K562 (cell line): ENCODE results near the gene TCF3. TPM values are rescaled to one million over a fixed set of nuclear protein-coding genes. Genes with fewer than 3 reads are reported as not detected.

Source experiments
- BDP1 ChIP-seq: IDR thresholded peaks from 3 replicates; pipeline ENCODE4 v1.6.1; 2011; ENCODE audit not compliant: insufficient read length, insufficient read depth
- DDX20 ChIP-seq: fragments of 450-650 bp; IDR thresholded peaks from 2 replicates; pipeline ENCODE4 v1.6.1; 2016; ENCODE audit warnings: missing genetic modification characterization, low read depth, mild to moderate bottlenecking, missing compliant biosample characterization, moderate library complexity
- HSF4 ChIP-seq: fragments of 250-450 bp; sonication (Bioruptor Pico); IDR thresholded peaks from 2 replicates; pipeline ENCODE4 v2.1.2; 2022; ENCODE audit warnings: mild to moderate bottlenecking, moderate library complexity, borderline replicate concordance
- SRSF7 ChIP-seq: fragments of 200-400 bp; formaldehyde crosslinking; optimal IDR thresholded peaks from 2 replicates; pipeline ENCODE3; 2017; ENCODE audit warnings: mild to moderate bottlenecking, low read depth, low read length
- ZC3H4 ChIP-seq: sonication (generic); formaldehyde crosslinking; IDR thresholded peaks from 2 replicates; pipeline ENCODE4 v1.9.0; 2021; ENCODE audit warnings: missing genetic modification reagents, borderline replicate concordance
- ZNF764 ChIP-seq: fragments of 250-450 bp; sonication (Bioruptor Pico); IDR thresholded peaks from 2 replicates; pipeline ENCODE4 v1.4.0; 2020; ENCODE audit warnings: low read depth, mild to moderate bottlenecking, moderate library complexity
- polyA plus RNA-seq, 8 experiments: library from polyadenylated mRNA; depleted of rRNA in 4 of 8; stranded (reverse) in 5 of 8; unstranded in 3 of 8; fragments of >200 nt; fragmentation: Nextera tagmentation in 2 of 8; fragmentation: Illumina TruSeq in 1 of 8; extraction: Ambion mirVana in 2 of 8; extraction: Trizol in 1 of 8; gene quantifications; 2 replicates each; pipeline versions ENCODE4 v1.2.1 to v1.2.3, GENCODE V29; 2011 to 2014; ENCODE audit warnings: inconsistent platforms in 1 of 8, missing spikeins in 1 of 8
- total RNA-seq, 7 experiments: library from RNA; depleted of rRNA in 6 of 7; stranded (reverse); fragments of >200 nt in 6 of 7; fragmentation: Illumina TruSeq in 2 of 7; extraction: Trizol in 2 of 7; gene quantifications; 2 replicates each; pipeline versions ENCODE4 v1.2.1 to v1.2.3, GENCODE V29; 2011 to 2021; ENCODE audit warnings: low replicate concordance in 1 of 7
- TF ChIP-seq, protein P1 (sequence below): sonication (generic); formaldehyde crosslinking; IDR thresholded peaks from 2 replicates; pipeline ENCODE4 v1.4.0; 2020; ENCODE audit warnings: mild to moderate bottlenecking, missing genetic modification reagents
- TF ChIP-seq, protein P2 (sequence below): sonication (generic); formaldehyde crosslinking; IDR thresholded peaks from 2 replicates; pipeline ENCODE4 v1.8.1; 2023; ENCODE audit warnings: missing genetic modification reagents, mild to moderate bottlenecking, borderline replicate concordance
- TF ChIP-seq, protein P3 (sequence below): sonication (generic); formaldehyde crosslinking; IDR thresholded peaks from 2 replicates; pipeline ENCODE4 v1.8.1; 2022; ENCODE audit warnings: missing genetic modification reagents
- TF ChIP-seq, protein P4 (sequence below): sonication (generic); formaldehyde crosslinking; IDR thresholded peaks from 2 replicates; pipeline ENCODE4 v1.8.0; 2022; ENCODE audit warnings: missing genetic modification reagents, mild to moderate bottlenecking, borderline replicate concordance
- TF ChIP-seq, protein P5 (sequence below): fragments of 250-450 bp; sonication (Bioruptor Pico); IDR thresholded peaks from 2 replicates; pipeline ENCODE4 v1.8.0; 2022; ENCODE audit warnings: moderate library complexity, mild to moderate bottlenecking, inconsistent platforms
- TF ChIP-seq, protein P6 (sequence below): fragments of 450-650 bp; IDR thresholded peaks from 2 replicates; pipeline ENCODE4 v1.6.1; 2018; ENCODE audit not compliant: partially characterized antibody

The TCF3 gene
- total and polyA plus RNA-seq, 9 of the 15 experiments (the other 6 are each of a cell fraction or from before 2014, with no cell fraction given), result 5.6 to 259 (median 84.0) TPM

DNA sequence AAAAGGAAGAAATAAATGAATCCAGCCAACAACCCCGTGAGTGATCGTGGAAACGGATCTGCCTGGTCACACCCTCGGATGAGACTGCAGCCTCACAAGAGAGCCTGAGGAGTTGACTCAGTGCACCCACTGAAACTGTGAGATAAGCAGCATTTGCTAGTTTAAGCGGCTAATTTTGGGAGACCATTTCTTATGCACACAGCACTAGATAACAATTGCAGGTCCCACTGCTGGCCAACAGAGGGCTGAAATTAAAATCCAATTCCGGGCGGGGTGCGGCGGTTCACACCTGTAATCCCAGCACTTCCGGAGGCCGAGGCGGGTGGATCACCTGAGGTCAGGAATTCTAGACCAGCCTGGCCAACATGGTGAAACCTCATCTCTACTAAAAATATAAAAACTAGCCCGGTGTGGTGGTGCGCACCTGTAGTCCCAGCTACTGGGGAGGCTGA is 50.8 kb downstream of the TCF3 start (continued):
- TF ChIP-seq, protein P1, sequence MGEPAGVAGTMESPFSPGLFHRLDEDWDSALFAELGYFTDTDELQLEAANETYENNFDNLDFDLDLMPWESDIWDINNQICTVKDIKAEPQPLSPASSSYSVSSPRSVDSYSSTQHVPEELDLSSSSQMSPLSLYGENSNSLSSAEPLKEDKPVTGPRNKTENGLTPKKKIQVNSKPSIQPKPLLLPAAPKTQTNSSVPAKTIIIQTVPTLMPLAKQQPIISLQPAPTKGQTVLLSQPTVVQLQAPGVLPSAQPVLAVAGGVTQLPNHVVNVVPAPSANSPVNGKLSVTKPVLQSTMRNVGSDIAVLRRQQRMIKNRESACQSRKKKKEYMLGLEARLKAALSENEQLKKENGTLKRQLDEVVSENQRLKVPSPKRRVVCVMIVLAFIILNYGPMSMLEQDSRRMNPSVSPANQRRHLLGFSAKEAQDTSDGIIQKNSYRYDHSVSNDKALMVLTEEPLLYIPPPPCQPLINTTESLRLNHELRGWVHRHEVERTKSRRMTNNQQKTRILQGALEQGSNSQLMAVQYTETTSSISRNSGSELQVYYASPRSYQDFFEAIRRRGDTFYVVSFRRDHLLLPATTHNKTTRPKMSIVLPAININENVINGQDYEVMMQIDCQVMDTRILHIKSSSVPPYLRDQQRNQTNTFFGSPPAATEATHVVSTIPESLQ, result no peak
- TF ChIP-seq HSF4 (CRISPR knock-in tag), result no peak
- TF ChIP-seq DDX20, result no peak
- TF ChIP-seq, protein P2, sequence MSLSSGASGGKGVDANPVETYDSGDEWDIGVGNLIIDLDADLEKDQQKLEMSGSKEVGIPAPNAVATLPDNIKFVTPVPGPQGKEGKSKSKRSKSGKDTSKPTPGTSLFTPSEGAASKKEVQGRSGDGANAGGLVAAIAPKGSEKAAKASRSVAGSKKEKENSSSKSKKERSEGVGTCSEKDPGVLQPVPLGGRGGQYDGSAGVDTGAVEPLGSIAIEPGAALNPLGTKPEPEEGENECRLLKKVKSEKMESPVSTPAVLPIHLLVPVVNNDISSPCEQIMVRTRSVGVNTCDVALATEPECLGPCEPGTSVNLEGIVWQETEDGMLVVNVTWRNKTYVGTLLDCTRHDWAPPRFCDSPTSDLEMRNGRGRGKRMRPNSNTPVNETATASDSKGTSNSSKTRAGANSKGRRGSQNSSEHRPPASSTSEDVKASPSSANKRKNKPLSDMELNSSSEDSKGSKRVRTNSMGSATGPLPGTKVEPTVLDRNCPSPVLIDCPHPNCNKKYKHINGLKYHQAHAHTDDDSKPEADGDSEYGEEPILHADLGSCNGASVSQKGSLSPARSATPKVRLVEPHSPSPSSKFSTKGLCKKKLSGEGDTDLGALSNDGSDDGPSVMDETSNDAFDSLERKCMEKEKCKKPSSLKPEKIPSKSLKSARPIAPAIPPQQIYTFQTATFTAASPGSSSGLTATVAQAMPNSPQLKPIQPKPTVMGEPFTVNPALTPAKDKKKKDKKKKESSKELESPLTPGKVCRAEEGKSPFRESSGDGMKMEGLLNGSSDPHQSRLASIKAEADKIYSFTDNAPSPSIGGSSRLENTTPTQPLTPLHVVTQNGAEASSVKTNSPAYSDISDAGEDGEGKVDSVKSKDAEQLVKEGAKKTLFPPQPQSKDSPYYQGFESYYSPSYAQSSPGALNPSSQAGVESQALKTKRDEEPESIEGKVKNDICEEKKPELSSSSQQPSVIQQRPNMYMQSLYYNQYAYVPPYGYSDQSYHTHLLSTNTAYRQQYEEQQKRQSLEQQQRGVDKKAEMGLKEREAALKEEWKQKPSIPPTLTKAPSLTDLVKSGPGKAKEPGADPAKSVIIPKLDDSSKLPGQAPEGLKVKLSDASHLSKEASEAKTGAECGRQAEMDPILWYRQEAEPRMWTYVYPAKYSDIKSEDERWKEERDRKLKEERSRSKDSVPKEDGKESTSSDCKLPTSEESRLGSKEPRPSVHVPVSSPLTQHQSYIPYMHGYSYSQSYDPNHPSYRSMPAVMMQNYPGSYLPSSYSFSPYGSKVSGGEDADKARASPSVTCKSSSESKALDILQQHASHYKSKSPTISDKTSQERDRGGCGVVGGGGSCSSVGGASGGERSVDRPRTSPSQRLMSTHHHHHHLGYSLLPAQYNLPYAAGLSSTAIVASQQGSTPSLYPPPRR (CRISPR knock-in tag), result no peak
- TF ChIP-seq, protein P3, sequence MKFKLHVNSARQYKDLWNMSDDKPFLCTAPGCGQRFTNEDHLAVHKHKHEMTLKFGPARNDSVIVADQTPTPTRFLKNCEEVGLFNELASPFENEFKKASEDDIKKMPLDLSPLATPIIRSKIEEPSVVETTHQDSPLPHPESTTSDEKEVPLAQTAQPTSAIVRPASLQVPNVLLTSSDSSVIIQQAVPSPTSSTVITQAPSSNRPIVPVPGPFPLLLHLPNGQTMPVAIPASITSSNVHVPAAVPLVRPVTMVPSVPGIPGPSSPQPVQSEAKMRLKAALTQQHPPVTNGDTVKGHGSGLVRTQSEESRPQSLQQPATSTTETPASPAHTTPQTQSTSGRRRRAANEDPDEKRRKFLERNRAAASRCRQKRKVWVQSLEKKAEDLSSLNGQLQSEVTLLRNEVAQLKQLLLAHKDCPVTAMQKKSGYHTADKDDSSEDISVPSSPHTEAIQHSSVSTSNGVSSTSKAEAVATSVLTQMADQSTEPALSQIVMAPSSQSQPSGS (CRISPR knock-in tag), result no peak
- no peak for TF ChIP-seq BDP1
- no peak for TF ChIP-seq ZC3H4
- TF ChIP-seq, protein P4, sequence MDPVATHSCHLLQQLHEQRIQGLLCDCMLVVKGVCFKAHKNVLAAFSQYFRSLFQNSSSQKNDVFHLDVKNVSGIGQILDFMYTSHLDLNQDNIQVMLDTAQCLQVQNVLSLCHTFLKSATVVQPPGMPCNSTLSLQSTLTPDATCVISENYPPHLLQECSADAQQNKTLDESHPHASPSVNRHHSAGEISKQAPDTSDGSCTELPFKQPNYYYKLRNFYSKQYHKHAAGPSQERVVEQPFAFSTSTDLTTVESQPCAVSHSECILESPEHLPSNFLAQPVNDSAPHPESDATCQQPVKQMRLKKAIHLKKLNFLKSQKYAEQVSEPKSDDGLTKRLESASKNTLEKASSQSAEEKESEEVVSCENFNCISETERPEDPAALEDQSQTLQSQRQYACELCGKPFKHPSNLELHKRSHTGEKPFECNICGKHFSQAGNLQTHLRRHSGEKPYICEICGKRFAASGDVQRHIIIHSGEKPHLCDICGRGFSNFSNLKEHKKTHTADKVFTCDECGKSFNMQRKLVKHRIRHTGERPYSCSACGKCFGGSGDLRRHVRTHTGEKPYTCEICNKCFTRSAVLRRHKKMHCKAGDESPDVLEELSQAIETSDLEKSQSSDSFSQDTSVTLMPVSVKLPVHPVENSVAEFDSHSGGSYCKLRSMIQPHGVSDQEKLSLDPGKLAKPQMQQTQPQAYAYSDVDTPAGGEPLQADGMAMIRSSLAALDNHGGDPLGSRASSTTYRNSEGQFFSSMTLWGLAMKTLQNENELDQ, result no peak
- TF ChIP-seq, protein P5, sequence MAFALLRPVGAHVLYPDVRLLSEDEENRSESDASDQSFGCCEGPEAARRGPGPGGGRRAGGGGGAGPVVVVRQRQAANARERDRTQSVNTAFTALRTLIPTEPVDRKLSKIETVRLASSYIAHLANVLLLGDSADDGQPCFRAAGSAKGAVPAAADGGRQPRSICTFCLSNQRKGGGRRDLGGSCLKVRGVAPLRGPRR, result no peak
- TF ChIP-seq ZNF764 (CRISPR knock-in tag), result 0 out of 2 replicates have a peak, but pooled peaks have one; percentile 27
- TF ChIP-seq, protein P6, sequence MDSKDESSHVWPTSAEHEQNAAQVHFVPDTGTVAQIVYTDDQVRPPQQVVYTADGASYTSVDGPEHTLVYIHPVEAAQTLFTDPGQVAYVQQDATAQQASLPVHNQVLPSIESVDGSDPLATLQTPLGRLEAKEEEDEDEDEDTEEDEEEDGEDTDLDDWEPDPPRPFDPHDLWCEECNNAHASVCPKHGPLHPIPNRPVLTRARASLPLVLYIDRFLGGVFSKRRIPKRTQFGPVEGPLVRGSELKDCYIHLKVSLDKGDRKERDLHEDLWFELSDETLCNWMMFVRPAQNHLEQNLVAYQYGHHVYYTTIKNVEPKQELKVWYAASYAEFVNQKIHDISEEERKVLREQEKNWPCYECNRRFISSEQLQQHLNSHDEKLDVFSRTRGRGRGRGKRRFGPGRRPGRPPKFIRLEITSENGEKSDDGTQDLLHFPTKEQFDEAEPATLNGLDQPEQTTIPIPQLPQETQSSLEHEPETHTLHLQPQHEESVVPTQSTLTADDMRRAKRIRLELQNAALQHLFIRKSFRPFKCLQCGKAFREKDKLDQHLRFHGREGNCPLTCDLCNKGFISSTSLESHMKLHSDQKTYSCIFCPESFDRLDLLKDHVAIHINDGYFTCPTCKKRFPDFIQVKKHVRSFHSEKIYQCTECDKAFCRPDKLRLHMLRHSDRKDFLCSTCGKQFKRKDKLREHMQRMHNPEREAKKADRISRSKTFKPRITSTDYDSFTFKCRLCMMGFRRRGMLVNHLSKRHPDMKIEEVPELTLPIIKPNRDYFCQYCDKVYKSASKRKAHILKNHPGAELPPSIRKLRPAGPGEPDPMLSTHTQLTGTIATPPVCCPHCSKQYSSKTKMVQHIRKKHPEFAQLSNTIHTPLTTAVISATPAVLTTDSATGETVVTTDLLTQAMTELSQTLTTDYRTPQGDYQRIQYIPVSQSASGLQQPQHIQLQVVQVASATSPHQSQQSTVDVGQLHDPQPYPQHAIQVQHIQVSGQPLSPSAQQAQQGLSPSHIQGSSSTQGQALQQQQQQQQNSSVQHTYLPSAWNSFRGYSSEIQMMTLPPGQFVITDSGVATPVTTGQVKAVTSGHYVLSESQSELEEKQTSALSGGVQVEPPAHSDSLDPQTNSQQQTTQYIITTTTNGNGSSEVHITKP, result peak; percentile 36
- no peak for TF ChIP-seq SRSF7
